Peyer's patch (tissue), 4 donors: Measurements from ENCODE around the gene DDX21.

ENCODE experiments used
- CTCF ChIP-seq, 6 experiments: fragments of 450-650 bp in 4 of 6; fragments of 200-600 bp in 2 of 6; sonication (generic) in 1 of 6; IDR thresholded peaks; one replicate each; pipeline ENCODE4 v1.5.1; 2017 to 2019; ENCODE audit warnings: antibody characterized with exemption in 6 of 6, mild to moderate bottlenecking in 3 of 6, moderate library complexity in 1 of 6
- POLR2A ChIP-seq, 2 donors: fragments of 450-650 bp; IDR thresholded peaks; one replicate each; pipeline ENCODE4 v1.5.1; 2017; ENCODE audit warnings: antibody characterized with exemption in 2 of 2, mild to moderate bottlenecking in 2 of 2, moderate library complexity in 2 of 2

GRCh38 chr10:69007260-69007659, 51.3 kb downstream of the DDX21 start:
- TF ChIP-seq POLR2A (IDR thresholded peaks at IDR 0.05), result no peak
- TF ChIP-seq CTCF (IDR thresholded peaks at IDR 0.05), result no peak
